A673 (cell line): ENCODE measurements around the gene GJA10. TPM values are rescaled to one million over a fixed set of nuclear protein-coding genes. Genes with fewer than 3 reads are reported as not detected.

Experiments
- BruUV-seq: library from RNA; stranded (reverse); fragments of 400-500 nt; replicated peaks from 2 replicates; lab custom pipeline; 2021; lab: Mats Ljungman, UMichigan
- CTCF ChIA-PET: fragments of 300-600 bp; sonication (Branson Sonifier 250); formaldehyde crosslinking; loops from one replicate; lab custom pipeline; 2022; ENCODE audit warnings: antibody characterized with exemption; lab: Charles Lee
- POLR2A ChIA-PET: fragments of 300-600 bp; sonication (Branson Sonifier 250); formaldehyde crosslinking; loops from one replicate; lab custom pipeline; 2022; ENCODE audit warnings: antibody characterized with exemption; ENCODE audit not compliant: low non-redundant PET; lab: Charles Lee
- DNase-seq: peaks from one replicate; pipeline ENCODE4 v3.0.0-alpha.2; 2015; ENCODE audit warnings: low spot score
- H3K27ac ChIP-seq: fragments of 200-600 bp; sonication (generic); 2 replicates; pipeline ENCODE4 v1.5.1; 2016; ENCODE audit warnings: mixed run types, low read depth, mild to moderate bottlenecking, mixed read lengths, antibody characterized with exemption, low read length; ENCODE audit not compliant: poor library complexity, severe bottlenecking
- H3K27me3 ChIP-seq: fragments of 200-600 bp; sonication (generic); replicated peaks from 2 replicates; pipeline ENCODE4 v1.6.1; 2017; ENCODE audit warnings: mixed run types, low read depth, mild to moderate bottlenecking, mixed read lengths, antibody characterized with exemption, low read length; ENCODE audit not compliant: insufficient read depth, poor library complexity
- H3K36me3 ChIP-seq: fragments of 200-600 bp; sonication (generic); 2 replicates; pipeline ENCODE4 v1.6.1; 2016; ENCODE audit warnings: mixed run types, mild to moderate bottlenecking, mixed read lengths, antibody characterized with exemption, low read length; ENCODE audit not compliant: insufficient read depth, poor library complexity, severe bottlenecking
- H3K4me1 ChIP-seq: fragments of 200-600 bp; sonication (generic); 2 replicates; pipeline ENCODE4 v1.6.1; 2017; ENCODE audit warnings: mixed run types, mild to moderate bottlenecking, mixed read lengths, antibody characterized with exemption, low read length; ENCODE audit not compliant: insufficient read depth, poor library complexity, severe bottlenecking
- H3K4me3 ChIP-seq: fragments of 200-600 bp; sonication (generic); 2 replicates; pipeline ENCODE4 v1.5.1; 2016; ENCODE audit warnings: low read depth, mixed run types, mild to moderate bottlenecking, mixed read lengths, low read length; ENCODE audit not compliant: poor library complexity, severe bottlenecking
- H3K9me3 ChIP-seq: fragments of 200-600 bp; sonication (generic); 2 replicates; pipeline ENCODE4 v1.6.1; 2016; ENCODE audit warnings: mixed run types, low read depth, mild to moderate bottlenecking, mixed read lengths, antibody characterized with exemption, low read length; ENCODE audit not compliant: poor library complexity, severe bottlenecking
- EZH2 ChIP-seq: fragments of 200-600 bp; sonication (generic); IDR thresholded peaks from 2 replicates; pipeline ENCODE4 v1.6.1; 2017; ENCODE audit warnings: borderline replicate concordance, low read depth, mild to moderate bottlenecking, mixed read lengths, antibody characterized with exemption, low read length; ENCODE audit not compliant: poor library complexity, severe bottlenecking
- intact Hi-C: fragments of 100-400 bp; cut with micrococcal nuclease; formaldehyde crosslinking; loops from one replicate; pipeline ENCODE4 v1.10.0; 2022; ENCODE audit not compliant: unreplicated experiment
- total RNA-seq: library from RNA; stranded (reverse); gene quantifications from 2 replicates; pipeline ENCODE4 v1.2.3, GENCODE V29; 2021
- TF ChIP-seq, protein P1 (sequence below): fragments of 300-800, 200-600 bp; sonication (generic); conservative IDR thresholded peaks from 2 replicates; pipeline ENCODE4 v1.5.1; 2017; ENCODE audit warnings: low read depth, mild to moderate bottlenecking, antibody characterized with exemption, low read length, moderate library complexity, mixed read lengths

GJA10 gene
- total RNA-seq, 1 experiment from 2014 or later, result not detected

DNA sequence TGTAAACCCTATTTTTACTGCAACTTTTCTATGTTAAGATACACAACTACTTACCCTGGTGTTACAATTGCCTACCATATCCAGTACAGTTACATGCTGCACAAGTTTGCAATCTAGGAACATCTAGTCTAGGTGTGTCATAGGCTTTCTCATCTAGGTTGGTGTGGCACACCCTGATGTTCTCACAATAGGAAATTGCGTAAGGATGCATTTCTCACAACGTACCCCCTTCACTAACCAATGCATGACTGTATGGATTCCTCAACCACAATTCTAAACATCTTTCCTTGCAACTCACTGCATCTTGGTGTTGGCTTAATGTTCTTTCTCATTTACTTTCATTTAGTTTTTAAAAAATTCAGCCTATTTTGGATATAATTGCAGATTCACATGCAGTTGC, 31.6 kb downstream of the GJA10 start:
- CTCF ChIA-PET, result no interaction called here
- no peaks in the 10 kb centered on the region for H3K36me3 ChIP-seq

DNA sequence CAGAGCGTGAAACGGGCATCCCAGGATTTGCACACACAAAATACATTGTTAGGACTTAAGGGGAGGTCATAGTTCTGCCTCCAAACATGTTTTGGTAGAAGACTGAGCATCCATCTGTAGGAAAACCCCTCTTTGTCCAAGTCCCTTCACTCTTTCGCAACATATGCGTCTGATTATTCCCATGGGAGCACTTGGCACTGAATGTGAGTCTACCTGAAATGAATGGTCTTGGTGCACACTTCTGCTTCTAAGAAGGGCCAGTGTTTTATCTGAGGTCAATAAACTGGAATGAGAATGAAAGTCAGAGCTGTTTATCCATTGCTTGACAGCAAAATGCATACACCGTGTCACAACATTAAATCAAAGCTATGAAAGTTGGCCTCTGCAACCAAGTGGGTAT, 33.0 kb downstream of the GJA10 start:
- no peaks in the 10 kb centered on the region for H3K9me3 ChIP-seq
- TF ChIP-seq, protein P1, sequence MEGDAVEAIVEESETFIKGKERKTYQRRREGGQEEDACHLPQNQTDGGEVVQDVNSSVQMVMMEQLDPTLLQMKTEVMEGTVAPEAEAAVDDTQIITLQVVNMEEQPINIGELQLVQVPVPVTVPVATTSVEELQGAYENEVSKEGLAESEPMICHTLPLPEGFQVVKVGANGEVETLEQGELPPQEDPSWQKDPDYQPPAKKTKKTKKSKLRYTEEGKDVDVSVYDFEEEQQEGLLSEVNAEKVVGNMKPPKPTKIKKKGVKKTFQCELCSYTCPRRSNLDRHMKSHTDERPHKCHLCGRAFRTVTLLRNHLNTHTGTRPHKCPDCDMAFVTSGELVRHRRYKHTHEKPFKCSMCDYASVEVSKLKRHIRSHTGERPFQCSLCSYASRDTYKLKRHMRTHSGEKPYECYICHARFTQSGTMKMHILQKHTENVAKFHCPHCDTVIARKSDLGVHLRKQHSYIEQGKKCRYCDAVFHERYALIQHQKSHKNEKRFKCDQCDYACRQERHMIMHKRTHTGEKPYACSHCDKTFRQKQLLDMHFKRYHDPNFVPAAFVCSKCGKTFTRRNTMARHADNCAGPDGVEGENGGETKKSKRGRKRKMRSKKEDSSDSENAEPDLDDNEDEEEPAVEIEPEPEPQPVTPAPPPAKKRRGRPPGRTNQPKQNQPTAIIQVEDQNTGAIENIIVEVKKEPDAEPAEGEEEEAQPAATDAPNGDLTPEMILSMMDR, result no peak
- no peak for TF ChIP-seq EZH2
- intact Hi-C loops, result no loop called here
- H3K27ac ChIP-seq, result no peak overlapping the region
- CTCF ChIA-PET, result no interaction called here
- no peaks in the 10 kb centered on the region for H3K27me3 ChIP-seq
- H3K4me1 ChIP-seq, result no peaks in the 10 kb centered on the region
- POLR2A ChIA-PET, result no interaction called here
- H3K4me3 ChIP-seq, result no peak overlapping the region
- no peak for DNase-seq
- BruUV-seq, result no TSS peak
- H3K36me3 ChIP-seq, result no peaks in the 10 kb centered on the region

More for the DNA sequence above, 31.6 kb downstream of the GJA10 start:
- no peak overlapping the region for H3K4me3 ChIP-seq
- no peak overlapping the region for H3K27ac ChIP-seq
- H3K4me1 ChIP-seq, result no peaks in the 10 kb centered on the region
- intact Hi-C loops, result no loop called here
- no peaks in the 10 kb centered on the region for H3K27me3 ChIP-seq
- H3K9me3 ChIP-seq, result no peaks in the 10 kb centered on the region
- POLR2A ChIA-PET, result no interaction called here
- DNase-seq, result no peak
- TF ChIP-seq, protein P1, result no peak
- no peak for TF ChIP-seq EZH2
- no TSS peak for BruUV-seq

DNA sequence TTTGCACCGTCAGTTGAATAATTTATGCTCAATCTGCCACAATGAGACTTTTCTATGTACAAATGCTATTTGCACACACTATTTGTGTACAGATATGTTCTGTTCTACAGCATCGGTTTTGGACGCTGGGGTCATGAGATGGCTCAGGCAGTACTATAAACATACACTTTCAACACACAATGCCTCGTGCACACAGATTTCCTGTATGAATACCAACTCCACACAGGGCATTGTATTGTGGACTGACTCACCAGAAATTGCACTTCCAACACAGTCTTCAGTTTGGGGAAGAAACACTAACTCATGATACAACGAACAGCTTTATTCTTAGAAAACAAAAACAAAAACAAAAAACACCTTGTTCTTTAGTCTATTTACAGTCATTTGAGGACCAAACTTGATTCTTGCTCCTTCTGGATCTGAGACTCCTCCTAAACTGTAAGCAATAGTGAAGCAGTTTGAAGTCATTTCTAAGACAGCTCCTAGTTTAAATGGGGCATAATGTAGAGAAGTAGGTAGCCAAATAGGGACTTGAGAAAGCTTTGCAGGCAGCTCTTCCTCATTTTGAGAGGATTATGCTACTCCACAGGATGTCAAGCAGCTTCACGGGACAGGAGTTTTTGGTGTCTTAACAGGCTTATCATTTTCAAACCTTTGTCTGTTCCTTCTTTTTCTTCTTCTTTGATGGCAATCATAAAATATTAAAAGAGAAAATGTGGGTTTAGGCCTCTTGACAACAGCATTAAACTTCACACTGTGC, 33.7 kb downstream of the GJA10 start:
- Histone ChIP-seq H3K9me3 (no peaks in the 10 kb centered on the region), H3K27ac (no peak overlapping the region), H3K4me3 (no peak overlapping the region), H3K36me3 (no peaks in the 10 kb centered on the region), H3K27me3 (no peaks in the 10 kb centered on the region), H3K4me1 (no peaks in the 10 kb centered on the region)
- BruUV-seq, result no TSS peak
- POLR2A ChIA-PET, result no interaction called here
- no peak for DNase-seq
- intact Hi-C loops, result no loop called here
- TF ChIP-seq, protein P1, result no peak
- no peak for TF ChIP-seq EZH2
- CTCF ChIA-PET, result no interaction called here
